Ovary (tissue), 3 donors: ENCODE measurements around the gene DMBX1.

ENCODE experiments used
- EP300 ChIP-seq: sonication (generic); formaldehyde crosslinking; IDR thresholded peaks from one replicate; pipeline ENCODE4 v1.6.1; 2017; ENCODE audit warnings: antibody characterized with exemption
- TF ChIP-seq, protein P1 (sequence below), 3 donors: fragments of 450-650 bp in 2 of 3; fragments of 200-600 bp in 1 of 3; IDR thresholded peaks; one replicate each; pipeline versions ENCODE4 v1.5.1 to v1.8.0; 2016 to 2022; ENCODE audit warnings: antibody characterized with exemption in 3 of 3, mild to moderate bottlenecking in 1 of 3
- donor health status: DM: no; HTN: no; CAD: no.

DNA sequence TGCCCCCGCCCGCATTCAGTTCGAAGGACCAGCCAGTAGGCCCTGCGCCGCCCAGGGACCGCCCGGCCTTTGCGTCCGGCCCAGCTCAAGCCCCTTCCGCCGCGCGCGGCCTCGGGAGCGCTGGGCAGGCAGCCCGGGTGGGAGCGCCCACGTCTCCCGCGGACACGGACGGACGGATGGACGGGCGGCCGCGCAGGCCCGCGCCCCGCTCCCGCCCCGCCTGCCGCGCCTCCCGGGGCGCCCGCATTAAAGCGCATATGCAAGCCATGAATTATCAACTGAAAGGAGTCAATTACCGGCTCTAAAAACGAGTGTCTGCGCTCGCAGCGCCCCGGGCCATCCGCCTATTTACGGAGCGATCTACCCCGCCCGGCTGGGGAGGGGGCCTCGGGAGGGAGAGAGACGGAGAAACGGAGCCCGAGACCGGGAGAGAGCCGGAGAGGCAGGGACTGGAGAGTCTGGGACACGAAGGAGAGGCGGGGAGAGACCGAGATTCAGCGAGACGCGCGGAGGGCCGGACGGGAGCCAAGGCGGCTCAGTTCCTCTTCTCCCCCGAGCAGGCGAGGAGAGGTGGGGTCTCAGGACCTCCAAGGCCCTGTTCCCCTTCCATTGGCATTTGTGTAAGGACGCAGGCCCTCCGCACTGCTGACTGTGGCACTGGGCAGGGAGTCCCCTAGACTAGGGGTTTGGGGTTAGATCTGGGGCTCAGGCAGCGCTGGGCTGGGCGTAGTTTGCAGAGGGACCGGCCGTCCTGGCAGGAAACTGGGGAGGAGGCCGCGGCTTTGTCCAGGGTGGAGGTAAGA lies 41.3 kb upstream of the DMBX1 start:
- TF ChIP-seq, protein P1, sequence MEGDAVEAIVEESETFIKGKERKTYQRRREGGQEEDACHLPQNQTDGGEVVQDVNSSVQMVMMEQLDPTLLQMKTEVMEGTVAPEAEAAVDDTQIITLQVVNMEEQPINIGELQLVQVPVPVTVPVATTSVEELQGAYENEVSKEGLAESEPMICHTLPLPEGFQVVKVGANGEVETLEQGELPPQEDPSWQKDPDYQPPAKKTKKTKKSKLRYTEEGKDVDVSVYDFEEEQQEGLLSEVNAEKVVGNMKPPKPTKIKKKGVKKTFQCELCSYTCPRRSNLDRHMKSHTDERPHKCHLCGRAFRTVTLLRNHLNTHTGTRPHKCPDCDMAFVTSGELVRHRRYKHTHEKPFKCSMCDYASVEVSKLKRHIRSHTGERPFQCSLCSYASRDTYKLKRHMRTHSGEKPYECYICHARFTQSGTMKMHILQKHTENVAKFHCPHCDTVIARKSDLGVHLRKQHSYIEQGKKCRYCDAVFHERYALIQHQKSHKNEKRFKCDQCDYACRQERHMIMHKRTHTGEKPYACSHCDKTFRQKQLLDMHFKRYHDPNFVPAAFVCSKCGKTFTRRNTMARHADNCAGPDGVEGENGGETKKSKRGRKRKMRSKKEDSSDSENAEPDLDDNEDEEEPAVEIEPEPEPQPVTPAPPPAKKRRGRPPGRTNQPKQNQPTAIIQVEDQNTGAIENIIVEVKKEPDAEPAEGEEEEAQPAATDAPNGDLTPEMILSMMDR (IDR thresholded peaks at IDR 0.05) = no peak
- TF ChIP-seq EP300 = no peak
